CD4-positive, alpha-beta T cell treated with Interleukin-4 for 4 hours (primary cell): ENCODE results near the gene RNF186.
A peak's percentile ranks its signal among the peaks of the same experiment; 100 is the strongest.
"Not testable (repeated sequence)": the region's sequence is repeated elsewhere in the genome, so short reads cannot be mapped to it uniquely, and the experiment has no call there.

Experiments used
- DNase-seq: peaks from one replicate; pipeline ENCODE4 v3.0.0-alpha.2; 2020

Gene RNF186

DNA sequence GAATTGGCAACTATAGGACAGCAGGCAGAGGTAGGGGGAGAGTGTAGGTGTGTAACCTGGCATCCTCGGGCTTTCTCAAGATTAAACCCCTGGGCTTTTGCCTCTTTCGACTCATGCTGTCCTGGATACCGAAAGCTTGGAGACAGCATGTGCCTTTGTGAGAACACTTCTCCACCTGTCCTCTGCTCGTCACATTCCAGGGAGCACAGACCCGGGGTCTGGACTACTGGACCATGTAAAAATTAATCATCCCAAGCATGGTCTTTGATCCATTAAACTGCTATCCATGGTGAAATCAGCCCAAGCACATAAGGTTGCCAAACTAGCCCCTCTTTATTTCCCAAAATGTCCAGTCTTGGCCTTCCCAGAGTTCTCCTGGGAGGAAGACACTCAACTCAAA lies 9.0 kb upstream of the RNF186 start:
- DNase-seq, result no peak

DNA sequence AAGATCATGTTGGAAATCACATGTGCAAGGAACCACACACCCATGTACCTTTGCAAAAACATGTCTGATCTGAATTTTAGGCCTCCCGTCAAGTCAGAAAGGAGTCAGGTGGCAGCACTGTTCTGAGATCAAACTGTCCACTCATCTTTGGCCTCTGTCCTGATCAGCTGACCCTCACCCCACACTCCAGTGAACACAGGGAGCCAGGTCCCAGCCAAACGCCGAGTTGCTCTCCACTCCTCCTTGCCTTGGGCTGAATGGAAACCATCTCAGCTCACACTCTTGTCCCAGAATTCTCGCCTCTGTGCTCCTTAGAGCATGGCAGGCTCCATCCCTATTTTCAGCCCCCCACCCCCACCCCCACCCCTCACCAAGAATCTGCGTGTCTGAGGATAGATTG lies 4.6 kb upstream of the RNF186 start:
- DNase-seq, result no peak

DNA sequence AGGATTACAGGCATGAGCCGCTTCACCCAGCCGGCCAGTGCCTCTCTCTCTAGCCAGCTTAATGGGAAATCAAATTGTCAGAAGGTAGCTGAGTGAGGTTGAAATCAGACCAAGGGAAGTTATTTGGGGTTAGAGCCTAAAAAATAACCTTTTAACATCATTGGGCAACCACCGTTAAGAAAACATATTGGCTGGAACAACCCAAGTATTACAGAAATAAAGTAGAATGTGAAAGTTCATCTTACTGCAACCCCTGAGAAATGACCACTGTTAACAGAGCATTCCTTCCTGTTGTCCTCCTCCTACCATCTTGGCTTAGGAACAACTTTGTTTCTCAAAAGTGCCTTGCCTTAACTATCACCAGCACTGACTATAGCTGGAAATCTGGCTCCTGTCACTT lies 3.2 kb upstream of the RNF186 start:
- DNase-seq, result no peak

DNA sequence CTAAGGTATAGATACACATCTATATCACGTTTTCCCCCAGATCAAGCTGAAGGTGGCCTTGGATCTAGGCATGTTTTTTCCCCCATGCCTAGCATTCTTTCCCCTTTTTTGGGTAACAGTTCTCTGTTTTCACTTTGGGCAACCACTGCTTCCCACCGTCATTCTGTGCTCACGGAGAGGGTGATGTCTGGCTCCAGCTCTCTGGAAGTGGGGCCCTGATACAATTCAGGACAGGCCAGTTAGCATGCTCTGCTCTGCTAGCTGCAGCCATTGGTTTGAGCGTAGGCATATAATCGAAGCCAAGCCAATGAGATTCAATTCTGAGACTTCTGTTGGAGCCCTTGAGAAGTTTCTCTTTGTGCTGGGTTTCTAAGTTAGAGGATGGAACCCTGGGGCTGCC lies 2.1 kb upstream of the RNF186 start:
- DNase-seq, result no peak

DNA sequence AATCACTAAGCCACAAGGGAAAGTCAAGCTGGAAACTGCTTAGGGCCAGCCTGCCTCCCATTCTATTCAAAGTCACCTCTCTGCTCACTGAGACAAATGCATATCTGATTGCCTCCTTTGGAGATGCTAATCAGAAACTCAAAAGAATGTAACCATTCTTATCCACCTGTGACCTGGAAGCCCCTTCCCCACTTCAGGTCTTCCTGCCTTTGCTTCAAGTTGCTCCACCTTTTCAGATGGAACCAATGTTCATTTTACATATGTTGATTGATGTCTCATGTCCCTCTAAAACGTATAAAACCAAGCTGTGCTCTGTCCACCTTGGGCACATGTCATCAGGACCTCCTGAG lies 1.6 kb upstream of the RNF186 start:
- DNase-seq, result not testable (repeated sequence)

DNA sequence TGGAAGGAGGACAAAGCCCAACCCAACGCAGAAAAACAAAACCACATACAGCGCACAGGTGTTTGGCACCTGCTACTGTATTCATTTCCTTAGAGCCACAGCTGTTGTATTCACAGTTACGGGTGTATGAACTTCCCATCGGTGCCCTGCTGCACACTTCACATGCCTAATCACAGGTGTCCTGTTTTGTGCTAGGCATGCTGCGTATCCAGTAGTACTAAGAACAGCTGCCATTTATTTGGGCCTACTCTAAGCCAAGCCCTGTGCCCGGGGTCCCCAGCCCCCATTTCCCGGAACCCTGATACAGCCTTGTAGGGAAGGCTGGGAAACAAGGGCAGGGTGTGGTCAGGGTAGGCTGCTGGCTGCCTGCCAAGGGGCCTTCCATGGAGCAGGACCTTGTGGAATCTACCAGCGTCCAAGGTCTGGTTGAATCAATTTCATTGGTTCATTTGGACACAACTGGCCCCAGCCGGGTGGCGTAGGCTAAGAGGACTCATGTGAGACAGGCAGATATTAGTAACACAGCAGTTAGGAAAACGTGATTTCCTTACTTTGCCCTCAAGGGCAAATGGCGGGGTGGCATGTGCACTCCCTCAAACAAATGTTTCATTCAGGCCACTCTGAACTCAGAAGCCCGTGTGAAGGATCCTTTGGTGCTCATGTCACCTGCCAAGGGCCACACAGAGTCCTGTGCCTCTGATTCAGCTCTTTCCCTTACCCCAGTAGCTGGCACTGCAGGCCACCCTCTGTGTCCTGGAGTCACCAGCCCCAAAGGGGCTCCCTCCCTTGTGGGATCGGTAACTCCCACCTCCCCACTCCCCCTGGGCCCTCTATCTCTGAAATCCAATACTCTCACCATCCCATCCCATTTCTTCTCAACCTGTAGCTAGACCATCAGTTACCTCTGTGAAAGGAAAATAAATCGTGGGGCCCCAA lies 986 bp upstream of the RNF186 start:
- DNase-seq, result no peak

DNA sequence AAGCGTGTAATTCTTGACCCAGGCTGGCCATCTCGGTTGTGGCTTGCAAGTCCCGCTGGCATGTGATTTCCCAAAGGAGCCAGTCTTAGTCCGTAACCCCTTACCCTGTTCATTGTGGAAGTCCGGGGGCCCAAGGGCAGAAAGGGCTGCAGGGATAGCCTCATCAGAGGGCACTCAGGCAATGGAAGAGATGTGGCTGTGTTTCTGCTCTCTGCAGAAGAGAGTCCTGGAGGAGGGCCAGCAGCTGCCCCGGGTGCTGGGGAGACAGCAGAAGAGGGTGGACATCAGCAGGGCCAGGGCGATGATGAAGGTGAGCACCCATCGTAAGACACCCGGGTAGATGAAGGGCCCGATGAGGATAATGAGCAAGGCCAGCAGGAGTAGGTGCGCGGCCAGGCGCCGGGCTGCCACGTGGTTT lies 830 bp downstream of the RNF186 start:
- no peak for DNase-seq

DNA sequence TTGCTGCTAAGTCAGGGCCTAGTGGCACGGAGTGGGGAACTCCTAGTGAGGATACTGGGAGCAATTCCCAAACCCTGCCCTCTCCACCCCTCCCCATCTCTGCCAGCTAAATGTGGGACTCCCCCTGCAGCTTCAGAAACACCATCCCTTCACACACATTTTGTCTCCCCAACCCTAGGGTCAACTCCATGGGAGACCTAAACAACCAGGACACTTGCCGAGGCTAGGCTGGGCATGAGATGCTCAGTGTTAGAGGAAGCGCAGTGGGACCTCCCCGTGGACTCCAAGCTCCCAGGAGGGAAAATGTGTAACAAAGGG lies 1.5 kb downstream of the RNF186 start:
- DNase-seq, result no peak

DNA sequence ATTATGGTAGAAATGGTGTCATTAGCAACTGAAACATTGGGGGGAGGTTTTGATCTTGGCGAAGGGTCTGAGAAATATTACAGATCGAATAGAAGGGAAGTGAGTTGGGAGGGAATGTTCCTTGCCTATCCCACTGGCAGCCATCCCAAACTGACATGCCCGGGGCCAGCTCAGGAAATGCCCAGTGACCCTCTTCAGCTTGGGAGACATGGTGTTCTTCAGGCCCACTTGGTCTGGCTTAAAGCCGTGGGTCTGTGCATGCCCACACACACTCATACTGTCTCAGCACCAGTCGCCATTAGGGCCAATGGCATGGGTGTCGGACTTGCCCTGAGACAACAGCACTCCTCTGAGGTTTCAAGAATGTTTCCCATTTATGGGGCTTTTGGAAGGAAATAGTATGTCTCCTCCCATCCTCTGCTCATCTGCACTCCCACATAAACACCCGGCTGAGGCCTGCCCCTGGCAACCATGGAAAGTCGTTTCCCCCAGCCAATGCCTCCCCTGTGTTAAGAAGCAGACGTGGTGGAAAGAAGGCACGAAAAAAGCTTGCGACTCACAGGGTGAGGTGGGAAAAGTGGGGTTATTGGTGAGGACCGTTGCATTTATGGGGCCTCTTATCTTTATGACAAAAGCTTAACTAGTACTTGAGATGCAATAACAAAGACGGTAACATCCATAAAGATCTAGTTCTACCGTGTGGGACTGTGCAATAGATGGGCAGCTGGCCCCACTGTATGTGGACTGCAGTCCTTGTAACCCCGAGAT lies 2.0 kb downstream of the RNF186 start:
- no peak for DNase-seq

DNA sequence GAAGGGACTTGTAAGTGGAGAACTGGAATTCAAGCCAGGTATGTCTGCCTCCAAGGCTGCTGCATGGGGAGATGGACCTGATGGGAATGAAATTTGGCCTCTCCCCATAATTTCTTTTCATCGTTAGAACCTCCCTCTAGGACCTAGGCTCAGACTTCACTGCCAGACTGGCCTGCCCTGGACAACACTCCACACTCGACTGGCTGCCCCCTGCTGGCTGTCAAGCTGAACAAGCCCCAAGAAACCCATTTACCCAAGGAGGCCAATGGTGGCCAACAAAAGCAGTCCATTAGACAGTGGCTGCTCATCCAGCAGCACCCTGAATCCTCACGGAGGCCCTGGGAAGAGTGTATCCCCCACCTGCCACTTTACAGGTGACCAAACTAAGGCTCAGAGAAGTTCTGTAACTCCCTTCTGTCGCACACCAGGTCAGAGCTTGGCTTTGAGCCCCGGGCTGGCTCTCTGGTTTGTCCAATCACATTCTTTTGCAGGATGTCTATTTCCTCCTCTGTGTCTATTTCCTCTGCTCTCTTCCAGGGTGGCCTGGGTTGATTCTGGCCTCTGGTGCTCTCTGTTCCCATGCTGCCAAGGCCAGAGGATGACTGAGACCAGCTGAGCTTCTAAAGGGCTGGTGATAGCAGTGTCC lies 3.8 kb downstream of the RNF186 start:
- DNase-seq, result peak; percentile 51

DNA sequence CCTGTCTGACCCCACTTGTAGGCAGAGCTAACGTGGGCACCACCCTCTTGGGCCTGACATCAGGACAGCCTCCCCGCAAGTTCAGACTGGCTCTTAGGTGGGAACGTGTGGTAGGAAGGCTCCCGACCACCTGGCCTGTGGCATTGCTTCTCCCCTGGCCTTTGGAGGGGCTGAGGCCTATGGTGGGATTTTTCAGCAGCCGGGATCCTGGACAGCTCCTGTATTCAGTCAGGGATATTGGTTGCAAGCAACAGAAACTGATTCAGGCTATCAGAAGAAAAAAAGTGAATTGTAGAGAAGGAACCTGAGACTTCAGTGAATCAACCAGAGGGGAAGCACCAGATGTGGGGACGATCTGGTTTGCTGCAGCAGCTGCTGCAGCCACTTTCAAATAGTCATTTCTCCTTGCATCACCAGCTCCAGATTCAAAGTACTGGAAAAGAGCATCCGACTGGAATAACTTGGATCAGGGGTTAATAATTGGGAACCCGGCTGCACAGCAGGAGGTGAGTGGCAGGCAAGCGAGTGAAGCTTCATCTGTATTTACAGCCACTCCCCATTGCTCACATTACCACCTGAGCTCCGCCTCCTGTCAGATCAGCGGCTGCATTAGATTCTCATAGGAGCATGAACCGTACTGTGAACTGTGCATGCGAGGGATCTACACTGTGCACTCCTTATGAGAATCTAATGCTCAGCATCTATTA lies 5.9 kb downstream of the RNF186 start:
- no peak for DNase-seq

DNA sequence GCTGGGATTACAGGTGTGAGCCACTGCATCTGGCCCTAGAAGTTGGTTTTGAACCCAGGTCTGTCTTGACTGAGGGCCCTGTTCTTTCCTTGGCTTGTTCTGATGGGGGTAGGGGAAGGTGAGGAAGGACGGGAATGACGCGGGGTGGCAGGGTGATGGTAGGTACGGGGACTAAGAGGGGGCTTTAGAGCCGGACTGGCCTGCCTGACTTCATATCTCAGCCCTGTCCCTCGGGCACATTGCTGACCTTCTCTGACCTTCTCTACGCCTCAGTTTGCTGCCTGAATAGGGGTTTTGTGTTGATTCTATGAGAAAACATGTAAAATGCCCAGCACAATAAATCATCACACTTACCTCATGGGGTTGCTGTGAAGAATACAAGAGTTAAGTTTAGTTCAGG lies 6.7 kb downstream of the RNF186 start:
- no peak for DNase-seq

DNA sequence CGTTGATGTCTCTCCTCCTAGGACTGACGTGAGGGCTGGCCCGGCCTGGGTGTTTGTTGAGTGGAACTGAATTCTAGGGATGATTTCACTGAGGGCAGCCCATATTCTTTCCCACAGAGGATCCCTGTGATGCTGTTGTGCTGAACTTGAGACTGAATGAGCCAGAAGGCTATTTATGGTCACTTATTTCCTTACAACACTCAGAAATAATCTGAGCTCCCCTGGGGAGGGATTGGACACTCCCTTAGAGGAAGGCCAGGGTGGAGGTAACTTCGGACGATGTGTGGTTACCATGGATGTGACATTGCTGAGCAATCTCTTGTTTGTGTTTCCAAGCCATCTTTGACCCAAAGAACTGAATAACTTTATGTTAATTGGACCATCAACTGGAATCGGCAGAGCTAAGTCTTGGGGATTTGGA lies 10.2 kb downstream of the RNF186 start:
- no peak for DNase-seq

DNA sequence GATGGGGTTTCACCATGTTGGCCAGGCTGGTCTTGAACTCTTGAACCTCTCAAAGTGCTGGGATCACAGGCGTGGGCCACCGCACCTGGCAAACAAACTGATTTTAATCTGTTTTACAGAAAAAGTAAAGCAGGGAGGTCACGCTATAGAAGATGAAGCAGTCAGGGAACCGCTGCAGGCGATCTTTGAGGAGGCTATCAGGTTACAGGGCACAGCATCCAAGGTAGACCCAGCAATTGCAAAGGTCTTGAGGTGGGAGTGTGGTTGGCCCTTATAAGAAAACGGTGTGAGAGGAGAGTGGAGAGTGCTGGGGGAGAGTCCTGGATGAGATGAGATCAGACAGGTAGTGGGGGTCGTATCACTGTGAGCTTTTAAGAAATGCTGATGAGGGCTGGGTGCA lies 12.8 kb downstream of the RNF186 start:
- DNase-seq, result no peak

DNA sequence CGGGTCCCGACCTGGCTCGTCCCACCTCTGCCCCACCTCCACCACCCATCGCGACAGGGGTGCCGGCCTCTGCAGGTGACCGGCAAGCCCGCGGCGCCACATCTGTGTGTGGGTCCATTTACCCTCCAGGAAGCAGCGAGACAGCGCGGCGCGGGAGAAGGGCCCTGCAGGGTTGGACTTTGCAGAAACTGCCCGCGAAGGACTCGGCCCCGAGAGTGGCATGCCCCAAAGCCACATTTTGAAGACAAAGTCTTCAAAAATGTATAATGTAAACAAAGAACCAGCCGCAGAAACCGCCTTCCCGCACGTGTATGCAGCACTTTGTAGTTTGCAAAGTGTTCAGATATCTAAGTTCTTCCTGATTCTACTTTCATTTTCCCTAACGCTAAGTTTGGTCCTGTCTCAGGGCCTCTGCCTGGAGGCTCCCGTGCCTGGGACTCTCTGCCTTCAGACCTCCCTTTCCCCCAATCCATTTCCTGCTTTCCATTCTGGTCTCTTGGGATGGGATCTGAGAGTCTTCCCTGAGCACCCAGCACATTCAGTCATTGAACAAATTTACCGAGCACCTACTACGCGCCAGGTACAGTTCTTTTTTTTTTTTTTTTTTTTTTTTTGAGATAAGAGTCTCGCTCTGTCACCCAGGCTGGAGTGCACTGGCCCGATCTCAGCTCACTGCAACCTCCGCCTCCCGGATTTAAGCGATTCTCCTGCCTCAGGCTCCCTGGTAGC lies 14.8 kb downstream of the RNF186 start:
- peak; percentile 45 for DNase-seq

DNA sequence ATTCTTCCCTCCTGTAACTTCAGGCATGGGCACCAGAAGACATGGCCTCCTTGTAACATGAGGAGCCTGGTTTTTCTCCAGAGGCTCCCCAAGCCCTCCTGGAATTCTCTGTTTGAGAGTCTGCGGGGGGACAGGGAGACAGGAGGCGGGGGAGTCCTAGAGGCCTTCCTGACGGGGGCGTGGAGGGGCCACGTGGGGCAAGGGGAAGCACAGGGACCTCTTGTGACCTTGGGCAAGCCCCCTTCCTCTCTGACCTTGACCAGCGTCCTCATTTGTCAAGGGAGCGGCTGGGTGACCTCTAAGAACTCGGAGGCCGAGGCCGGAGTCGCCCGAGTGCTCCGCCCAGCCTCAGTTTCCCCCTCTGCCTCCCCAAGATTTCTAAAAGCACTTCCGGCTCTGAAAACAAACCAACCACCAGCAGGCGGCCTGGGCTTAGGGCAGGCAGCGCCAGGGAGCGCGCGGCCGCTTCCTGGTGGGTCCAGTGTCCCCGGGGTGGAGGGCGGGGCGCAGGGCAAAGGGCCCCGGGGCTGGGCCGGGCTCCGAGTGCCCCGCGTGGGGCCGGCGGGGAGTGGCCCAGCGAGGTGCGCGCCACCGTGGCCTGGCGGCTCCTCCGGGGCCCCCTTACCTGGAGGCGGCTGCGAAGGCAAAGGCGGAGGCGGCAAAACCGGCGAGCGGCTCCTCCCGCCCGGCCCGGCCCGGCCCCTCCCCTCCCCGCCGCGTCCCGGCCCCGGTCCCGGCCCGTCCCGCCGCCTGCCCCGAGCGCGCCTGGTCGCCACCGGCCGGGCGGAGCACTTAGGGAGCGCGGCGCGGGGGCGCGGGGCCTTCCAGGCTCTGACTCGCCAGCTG lies 15.6 kb downstream of the RNF186 start, which contains the start of gene TMCO4:
TMCO4 (minus strand) TSS at position 687 of the 846 bp plus-strand sequence. CDS start 19,158 bp downstream, outside the sequence.
- DNase-seq, result peak; percentile 41

DNA sequence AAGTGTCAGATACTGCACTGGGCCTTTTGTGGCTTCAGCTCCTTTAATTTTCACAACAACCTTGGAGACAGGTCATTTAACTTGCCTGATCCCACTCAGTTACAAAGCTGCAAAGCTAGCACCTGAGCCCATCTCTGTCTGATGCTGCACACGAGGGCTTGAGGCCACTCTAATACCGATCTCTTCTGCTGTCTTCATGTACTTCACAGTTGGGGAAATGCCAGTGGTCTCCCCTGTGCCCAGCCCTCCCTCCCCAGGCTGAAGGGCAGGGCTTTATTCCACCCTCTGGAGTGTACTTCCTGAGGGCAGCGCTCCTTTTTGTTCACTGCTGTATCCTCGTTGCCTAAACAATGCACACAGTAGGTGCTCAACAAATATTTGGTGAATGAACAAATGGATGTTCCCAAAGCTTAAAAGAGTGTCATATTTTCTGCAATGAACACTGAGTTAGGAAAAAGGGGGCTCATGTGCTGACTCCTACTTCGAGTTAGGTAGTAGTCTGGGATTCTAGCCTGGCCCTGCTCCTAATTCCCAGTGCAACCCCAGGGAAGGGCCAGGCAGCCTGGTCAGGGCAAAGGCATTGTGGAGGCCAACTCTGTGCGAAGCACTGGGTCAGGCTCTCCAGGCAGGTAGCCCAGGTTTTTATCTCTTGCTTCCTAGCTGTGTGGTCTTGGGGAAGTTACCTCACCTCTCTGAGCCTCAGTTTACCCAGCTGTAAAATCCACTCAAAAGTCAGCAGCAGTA lies 16.4 kb downstream of the RNF186 start:
- DNase-seq, result no peak

DNA sequence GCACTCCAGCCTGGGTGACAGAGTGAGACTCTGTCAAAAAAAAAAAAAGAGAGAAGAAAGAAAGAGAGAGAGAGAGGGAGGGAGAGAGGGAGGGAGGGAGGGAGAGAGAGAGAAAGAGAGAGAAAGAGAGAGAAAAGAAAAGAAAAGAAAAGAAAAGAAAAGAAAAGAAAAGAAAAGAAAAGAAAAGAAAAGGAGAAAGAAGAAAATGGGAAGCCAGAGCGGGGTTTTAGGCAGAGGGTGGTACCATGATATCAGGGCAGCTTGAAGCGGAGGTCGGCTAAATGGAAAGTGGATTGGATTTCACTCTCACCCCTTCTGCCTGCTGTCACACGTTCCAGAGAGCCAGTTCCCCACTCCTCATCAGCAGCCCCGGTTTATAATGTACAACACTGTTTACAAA lies 17.3 kb downstream of the RNF186 start:
- no peak for DNase-seq

DNA sequence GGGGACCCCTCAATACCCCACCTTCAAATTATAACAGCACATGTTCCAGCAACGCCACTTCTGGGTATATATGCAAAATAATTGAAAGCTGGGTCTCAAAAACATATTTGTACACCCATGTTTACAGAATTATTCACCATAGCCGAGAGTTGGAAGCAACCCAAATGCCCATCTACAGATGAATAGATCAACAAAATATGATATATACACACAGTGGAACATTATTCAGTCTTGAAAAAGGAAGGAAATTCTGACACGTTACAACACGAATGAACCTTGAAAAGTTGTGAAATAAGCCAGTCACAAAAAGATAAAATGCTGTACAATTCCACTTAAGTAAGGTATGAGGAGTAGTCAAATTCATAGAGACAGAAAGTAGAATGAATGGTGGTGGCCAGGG lies 20.5 kb downstream of the RNF186 start:
- no peak for DNase-seq

DNA sequence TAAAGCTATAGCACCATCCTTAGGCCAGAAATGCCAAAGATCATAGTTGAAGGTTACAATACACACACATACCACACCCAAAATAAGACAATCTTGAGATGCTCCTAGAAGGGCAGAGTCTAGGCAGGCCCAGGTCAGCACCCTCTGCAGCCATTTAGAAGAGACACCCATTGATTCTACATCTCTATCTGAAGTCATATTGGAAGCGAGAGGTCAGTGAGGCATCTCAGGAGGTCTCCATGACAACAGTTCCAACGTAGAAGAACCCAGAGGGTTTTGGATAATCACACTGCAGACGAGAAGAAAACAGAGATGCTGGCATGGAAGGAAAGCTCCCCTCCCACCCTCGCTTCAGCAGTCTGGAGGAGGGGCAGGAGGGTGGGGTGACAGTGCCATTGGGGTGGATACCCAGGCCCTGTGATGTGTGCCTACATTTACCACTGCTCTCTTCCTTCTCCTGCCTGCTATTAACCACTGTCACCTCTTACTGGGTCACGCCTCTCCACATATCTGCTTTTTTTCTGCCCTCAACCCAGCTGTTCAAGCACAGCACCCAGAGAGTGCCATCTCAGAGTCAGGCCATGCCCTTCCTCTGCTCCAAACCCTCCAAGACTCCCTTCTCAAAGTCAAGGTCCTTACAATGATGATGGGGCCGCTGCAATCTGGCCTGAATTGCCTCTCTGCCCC lies 21.6 kb downstream of the RNF186 start:
- DNase-seq, result no peak
